PC-3 (cell line): ENCODE results near the gene ITIH5. TPM values are rescaled to one million over a fixed set of nuclear protein-coding genes. Genes with fewer than 3 reads are reported as not detected.
A peak's percentile ranks its signal among the peaks of the same experiment; 100 is the strongest.

ENCODE experiments used
- ATAC-seq: fragments of 200-7000 bp; cut with Tn5 transposase; 2 replicates; pipeline ENCODE4 v1.9.1; 2020; ENCODE audit warnings: mild to moderate bottlenecking, moderate library complexity
- BruUV-seq: library from RNA; stranded (reverse); fragments of 400-500 nt; replicated peaks from 2 replicates; lab custom pipeline; 2021; lab: Mats Ljungman, UMichigan
- CTCF ChIA-PET: fragments of 300-600 bp; sonication (Branson Sonifier 250); formaldehyde crosslinking; loops from one replicate; lab custom pipeline; 2022; ENCODE audit warnings: antibody characterized with exemption; lab: Charles Lee
- POLR2A ChIA-PET: fragments of 300-600 bp; sonication (Branson Sonifier 250); formaldehyde crosslinking; loops from one replicate; lab custom pipeline; 2022; ENCODE audit warnings: antibody characterized with exemption; ENCODE audit not compliant: unreplicated experiment; lab: Charles Lee
- DNase-seq: peaks from one replicate; pipeline ENCODE4 v3.0.0-alpha.2; 2015
- H2AFZ ChIP-seq: fragments of 300-600 bp; sonication (generic); 2 replicates; pipeline ENCODE4 v1.6.0; 2016; ENCODE audit warnings: antibody characterized with exemption, low read length
- H3F3A ChIP-seq: fragments of 300-600 bp; sonication (generic); one replicate; pipeline ENCODE4 v1.6.0; 2017; ENCODE audit warnings: antibody characterized with exemption, low read length, control low read depth, mild to moderate bottlenecking; ENCODE audit not compliant: unreplicated experiment
- H3K27ac ChIP-seq: fragments of 300-600 bp; sonication (generic); 2 replicates; pipeline ENCODE4 v1.5.1; 2016; ENCODE audit warnings: mild to moderate bottlenecking, low read length
- H3K27me3 ChIP-seq: fragments of 300-600 bp; sonication (generic); 2 replicates; pipeline ENCODE4 v1.6.1; 2016; ENCODE audit warnings: low read length, mixed read lengths
- H3K36me3 ChIP-seq: fragments of 300-600 bp; sonication (generic); 2 replicates; pipeline ENCODE4 v1.6.1; 2016; ENCODE audit warnings: low read depth, mixed run types, low read length, mixed read lengths
- H3K4me1 ChIP-seq: fragments of 300-600 bp; sonication (generic); 2 replicates; pipeline ENCODE4 v1.5.1; 2016; ENCODE audit warnings: low read length; ENCODE audit not compliant: insufficient read depth
- H3K4me2 ChIP-seq: fragments of 300-600 bp; sonication (generic); 2 replicates; pipeline ENCODE4 v1.6.0; 2016; ENCODE audit warnings: low read length
- H3K4me3 ChIP-seq: fragments of 300-600 bp; sonication (generic); 2 replicates; pipeline ENCODE4 v1.5.1; 2016; ENCODE audit warnings: mild to moderate bottlenecking, low read length, mixed read lengths
- H3K79me2 ChIP-seq: fragments of 300-600 bp; sonication (generic); 2 replicates; pipeline ENCODE4 v1.6.1; 2017; ENCODE audit warnings: low read length, mixed read lengths
- H3K9ac ChIP-seq: fragments of 300-600 bp; sonication (generic); 2 replicates; pipeline ENCODE4 v1.6.0; 2016; ENCODE audit warnings: mild to moderate bottlenecking, low read length
- H3K9me2 ChIP-seq: fragments of 300-600 bp; sonication (generic); replicated peaks from 2 replicates; pipeline ENCODE4 v1.6.1; 2016; ENCODE audit warnings: mixed run types, low read length, mixed read lengths
- H3K9me3 ChIP-seq: fragments of 300-600 bp; sonication (generic); 2 replicates; pipeline ENCODE4 v1.6.1; 2016; ENCODE audit warnings: low read length, mixed read lengths
- H4K20me1 ChIP-seq: fragments of 300-600 bp; sonication (generic); 2 replicates; pipeline ENCODE4 v1.6.1; 2016; ENCODE audit warnings: low read length, mixed read lengths
- EZH2 ChIP-seq: fragments of 300-600 bp; sonication (generic); IDR thresholded peaks from one replicate; pipeline ENCODE4 v1.6.1; 2017; ENCODE audit warnings: antibody characterized with exemption, mild to moderate bottlenecking, low read length; ENCODE audit not compliant: unreplicated experiment
- EZH2phosphoT487 ChIP-seq: fragments of 300-600 bp; sonication (generic); IDR thresholded peaks from 2 replicates; pipeline ENCODE4 v1.6.1; 2018; ENCODE audit warnings: mild to moderate bottlenecking, antibody characterized with exemption, low read length, borderline replicate concordance
- intact Hi-C: fragments of 100-400 bp; cut with micrococcal nuclease; formaldehyde crosslinking; loops from 2 replicates; pipeline ENCODE4 v1.9.0; 2023
- total RNA-seq: library from RNA; depleted of rRNA; stranded (reverse); fragments of >200 nt; gene quantifications from 2 replicates; pipeline ENCODE4 v1.2.3, GENCODE V29; 2014
- TF ChIP-seq, protein P1 (sequence below): fragments of 300-600 bp; sonication (generic); conservative IDR thresholded peaks from 2 replicates; pipeline ENCODE4 v1.5.1; 2017; ENCODE audit warnings: antibody characterized with exemption, low read depth, mild to moderate bottlenecking, low read length

ITIH5 gene
- total RNA-seq, 1 experiment from 2014 or later = not detected

- no peaks in the 10 kb centered on the region for H3K36me3 ChIP-seq
- H3K4me3 ChIP-seq = no peak overlapping the region
- intact Hi-C loops = no loop called here
- H3K9me3 ChIP-seq = no peaks in the 10 kb centered on the region
- 0 out of 2 replicates have a peak, but pooled peaks cover 31% of the 10 kb centered on the region for H3K27me3 ChIP-seq
- ChIA-PET CTCF (no interaction called here), POLR2A (no interaction called here)
- BruUV-seq = no TSS peak
- H3K79me2 ChIP-seq = no peaks in the 10 kb centered on the region
- H3K9me2 ChIP-seq = no peaks in the 10 kb centered on the region
- H3K4me2 ChIP-seq = no peak overlapping the region
- TF ChIP-seq, protein P1, sequence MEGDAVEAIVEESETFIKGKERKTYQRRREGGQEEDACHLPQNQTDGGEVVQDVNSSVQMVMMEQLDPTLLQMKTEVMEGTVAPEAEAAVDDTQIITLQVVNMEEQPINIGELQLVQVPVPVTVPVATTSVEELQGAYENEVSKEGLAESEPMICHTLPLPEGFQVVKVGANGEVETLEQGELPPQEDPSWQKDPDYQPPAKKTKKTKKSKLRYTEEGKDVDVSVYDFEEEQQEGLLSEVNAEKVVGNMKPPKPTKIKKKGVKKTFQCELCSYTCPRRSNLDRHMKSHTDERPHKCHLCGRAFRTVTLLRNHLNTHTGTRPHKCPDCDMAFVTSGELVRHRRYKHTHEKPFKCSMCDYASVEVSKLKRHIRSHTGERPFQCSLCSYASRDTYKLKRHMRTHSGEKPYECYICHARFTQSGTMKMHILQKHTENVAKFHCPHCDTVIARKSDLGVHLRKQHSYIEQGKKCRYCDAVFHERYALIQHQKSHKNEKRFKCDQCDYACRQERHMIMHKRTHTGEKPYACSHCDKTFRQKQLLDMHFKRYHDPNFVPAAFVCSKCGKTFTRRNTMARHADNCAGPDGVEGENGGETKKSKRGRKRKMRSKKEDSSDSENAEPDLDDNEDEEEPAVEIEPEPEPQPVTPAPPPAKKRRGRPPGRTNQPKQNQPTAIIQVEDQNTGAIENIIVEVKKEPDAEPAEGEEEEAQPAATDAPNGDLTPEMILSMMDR = no peak
- no peak for TF ChIP-seq EZH2phosphoT487
- no peak for TF ChIP-seq EZH2
- DNase-seq (peak; percentile 2), ATAC-seq (no peak)
- no peak overlapping the region for H2AFZ ChIP-seq
- H3F3A ChIP-seq = no peaks in the 10 kb centered on the region
- H4K20me1 ChIP-seq = no peaks in the 10 kb centered on the region
- H3K4me1 ChIP-seq = 0 out of 2 replicates have a peak, but pooled peaks cover 4% of the 10 kb centered on the region
- H3K9ac ChIP-seq = no peak overlapping the region
- H3K27ac ChIP-seq = no peak overlapping the region
These were observed 37.6 kb upstream of the ITIH5 start for GRCh38 chr10:7704071-7705016.

DNA sequence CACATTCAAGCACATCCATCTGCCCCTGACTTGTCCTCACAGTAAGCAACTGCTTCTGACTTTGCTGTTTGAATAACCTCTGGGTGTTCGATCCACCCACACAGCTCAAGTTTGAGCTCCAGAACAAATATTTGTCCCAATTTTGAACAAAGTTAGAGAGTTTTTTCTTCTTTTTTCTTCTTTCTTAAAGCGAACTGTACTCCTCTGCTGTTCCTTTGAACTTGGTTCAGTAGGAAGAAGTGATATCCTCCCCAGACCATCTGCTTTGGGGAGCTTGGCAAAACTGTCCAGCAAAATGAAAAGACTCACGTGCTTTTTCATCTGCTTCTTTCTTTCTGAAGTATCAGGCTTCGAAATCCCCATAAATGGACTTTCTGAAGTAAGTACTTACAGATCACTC is 36.4 kb upstream of the ITIH5 start, which contains the start of gene ITIH2:
ITIH2 (plus strand) TSS at position 177 of the 400 bp plus-strand sequence; CDS start at position 296, 119 bp downstream.
- Histone ChIP-seq H3K4me2 (no peak within 1 kb of the TSS), H3K79me2 (no peaks in the 10 kb centered on the region), H3K9me2 (no peaks in the 10 kb centered on the region), H2AFZ (no peak within 1 kb of the TSS), H3K36me3 (no peaks in the 10 kb centered on the region), H4K20me1 (no peaks in the 10 kb centered on the region), H3K9ac (no peak within 1 kb of the TSS), H3K9me3 (no peaks in the 10 kb centered on the region), H3F3A (no peaks in the 10 kb centered on the region), H3K27me3 (0 out of 2 replicates have a peak, but pooled peaks cover 21% of the 10 kb centered on the region), H3K4me3 (no peak within 1 kb of the TSS), H3K27ac (no peak within 1 kb of the TSS), H3K4me1 (0 out of 2 replicates have a peak, but pooled peaks cover 4% of the 10 kb centered on the region)
- CTCF ChIA-PET = no interaction called here
- POLR2A ChIA-PET = no interaction called here
- DNase-seq (no peak), ATAC-seq (no peak)
- no TSS peak for BruUV-seq
- intact Hi-C loops = no loop called here
- TF ChIP-seq EZH2phosphoT487 = no peak
- no peak for TF ChIP-seq EZH2
- TF ChIP-seq, protein P1 = no peak
